ENCODE measurements around the gene KRTAP5-1.
"Not testable (repeated sequence)": the region's sequence is repeated elsewhere in the genome, so short reads cannot be mapped to it uniquely, and the experiment has no call there.

KRTAP5-1 gene

GRCh38 chr11:1584661-1585370 is at the start of gene KRTAP5-1:
TSS of gene KRTAP5-1 (minus strand) at chr11:1585283. CDS start at chr11:1585249, 34 bp downstream.
- DNase-seq (ENCODE audit: low read depth), result not testable (repeated sequence)

- DNase-seq (ENCODE audit: low read depth), result no peak
These were observed 48.8 kb upstream of the KRTAP5-1 start for GRCh38 chr11:1633864-1634263.

- no peak for DNase-seq (ENCODE audit: low read depth)
These were observed 47.1 kb upstream of the KRTAP5-1 start for GRCh38 chr11:1632053-1632714.

- DNase-seq (ENCODE audit: low read depth), result no peak
These were observed 46.0 kb upstream of the KRTAP5-1 start for GRCh38 chr11:1631066-1631568.

- DNase-seq (ENCODE audit: low read depth), result no peak
These were observed 45.2 kb upstream of the KRTAP5-1 start for GRCh38 chr11:1630271-1630670.

GRCh38 chr11:1629326-1630185 is 44.5 kb upstream of the KRTAP5-1 start, which contains the start of gene KRTAP5-5:
TSS of gene KRTAP5-5 (plus strand) at chr11:1629775. CDS start at chr11:1629841, 66 bp downstream.
- DNase-seq (ENCODE audit: low read depth), result no peak

GRCh38 chr11:1628506-1629325 is 43.6 kb upstream of the KRTAP5-1 start:
- DNase-seq (ENCODE audit: low read depth), result no peak

- DNase-seq (ENCODE audit: low read depth), result no peak
These were observed 40.5 kb upstream of the KRTAP5-1 start for GRCh38 chr11:1625541-1625940.

- no peak for DNase-seq (ENCODE audit: low read depth)
These were observed 39.5 kb upstream of the KRTAP5-1 start for GRCh38 chr11:1624621-1625020.

GRCh38 chr11:1623716-1624115 is 38.6 kb upstream of the KRTAP5-1 start:
- DNase-seq (ENCODE audit: low read depth), result no peak

GRCh38 chr11:1622086-1622485 is 37.0 kb upstream of the KRTAP5-1 start, which contains the start of gene KRTAP5-4:
TSS of gene KRTAP5-4 (minus strand) at chr11:1622138. CDS start at chr11:1622093, 45 bp downstream.
- DNase-seq (ENCODE audit: low read depth), result no peak

- DNase-seq (ENCODE audit: low read depth), result no peak
These were observed 34.4 kb upstream of the KRTAP5-1 start for GRCh38 chr11:1619449-1619848.

- DNase-seq (ENCODE audit: low read depth), result no peak
These were observed 33.1 kb upstream of the KRTAP5-1 start for GRCh38 chr11:1618231-1618630.

GRCh38 chr11:1608363-1608762 is 23.3 kb upstream of the KRTAP5-1 start, which contains the start of gene KRTAP5-3:
TSS of gene KRTAP5-3 (minus strand) at chr11:1608463. CDS start at chr11:1608385, 78 bp downstream.
- DNase-seq (ENCODE audit: low read depth), result no peak

GRCh38 chr11:1607901-1608300 is 22.8 kb upstream of the KRTAP5-1 start:
- DNase-seq (ENCODE audit: low read depth), result not testable (repeated sequence)

GRCh38 chr11:1607156-1607845 is 22.2 kb upstream of the KRTAP5-1 start:
- DNase-seq (ENCODE audit: low read depth), result not testable (repeated sequence)

- DNase-seq (ENCODE audit: low read depth), result not testable (repeated sequence)
These were observed 20.8 kb upstream of the KRTAP5-1 start for GRCh38 chr11:1605923-1606322.

GRCh38 chr11:1604711-1605110 is 19.6 kb upstream of the KRTAP5-1 start:
- DNase-seq (ENCODE audit: low read depth), result no peak

GRCh38 chr11:1604181-1604580 is 19.1 kb upstream of the KRTAP5-1 start:
- no peak for DNase-seq (ENCODE audit: low read depth)

GRCh38 chr11:1603629-1604028 is 18.5 kb upstream of the KRTAP5-1 start:
- DNase-seq (ENCODE audit: low read depth), result no peak
